ENCODE results near the gene CLIC3.

CLIC3 gene

GRCh38 chr9:137000177-137000930, 4.0 kb upstream of the CLIC3 start:
- DNase-seq (ENCODE audit: low read depth in 2 of 2), result no peak

GRCh38 chr9:136997830-136998234, 1.5 kb upstream of the CLIC3 start:
- no peak for DNase-seq (ENCODE audit: low read depth in 2 of 2)

GRCh38 chr9:136997371-136997770, 1.0 kb upstream of the CLIC3 start:
- no peak for DNase-seq (ENCODE audit: low read depth in 2 of 2)

GRCh38 chr9:136995772-136996311, 526 bp downstream of the CLIC3 start:
- no peak for DNase-seq (ENCODE audit: low read depth in 2 of 2)

GRCh38 chr9:136995362-136995761, 1.0 kb downstream of the CLIC3 start:
- no peak for DNase-seq (ENCODE audit: low read depth in 2 of 2)

- no peak for DNase-seq (ENCODE audit: low read depth in 2 of 2)
Observed at GRCh38 chr9:136994888-136995230, 1.5 kb downstream of the CLIC3 start.

GRCh38 chr9:136994180-136994887, 2.0 kb downstream of the CLIC3 start:
- DNase-seq (ENCODE audit: low read depth in 2 of 2), result no peak

- no peak for DNase-seq (ENCODE audit: low read depth in 2 of 2)
Observed at GRCh38 chr9:136992819-136993369, 3.5 kb downstream of the CLIC3 start.

- peak; percentile 93 to 97 for DNase-seq (ENCODE audit: low read depth in 2 of 2)
Observed at GRCh38 chr9:136991993-136992818, 4.2 kb downstream of the CLIC3 start, which contains the start of gene PAXX. PAXX (plus strand) TSS chr9:136992422; CDS start chr9:136992444, 22 bp downstream.

- DNase-seq (ENCODE audit: low read depth in 2 of 2), result no peak
Observed at GRCh38 chr9:136990242-136990911, 6.0 kb downstream of the CLIC3 start.

GRCh38 chr9:136988872-136989271, 7.5 kb downstream of the CLIC3 start:
- DNase-seq (ENCODE audit: low read depth in 2 of 2), result no peak

- no peak for DNase-seq (ENCODE audit: low read depth in 2 of 2)
Observed at GRCh38 chr9:136985853-136986252, 10.5 kb downstream of the CLIC3 start.

- no peak for DNase-seq (ENCODE audit: low read depth in 2 of 2)
Observed at GRCh38 chr9:136985027-136985602, 11.3 kb downstream of the CLIC3 start.

GRCh38 chr9:136984464-136985026, 11.8 kb downstream of the CLIC3 start:
- no peak for DNase-seq (ENCODE audit: low read depth in 2 of 2)

- DNase-seq (ENCODE audit: low read depth in 2 of 2), result no peak
Observed at GRCh38 chr9:136983656-136984314, 12.6 kb downstream of the CLIC3 start.

GRCh38 chr9:136983167-136983566, 13.2 kb downstream of the CLIC3 start:
- DNase-seq (ENCODE audit: low read depth in 2 of 2), result no peak

- DNase-seq (ENCODE audit: low read depth in 2 of 2), result no peak
Observed at GRCh38 chr9:136982232-136983051, 13.9 kb downstream of the CLIC3 start, which contains the start of gene LCNL1. LCNL1 (plus strand) TSS chr9:136982993; CDS start chr9:136983587, 594 bp downstream.

- no peak for DNase-seq (ENCODE audit: low read depth in 2 of 2)
Observed at GRCh38 chr9:136981588-136982231, 14.7 kb downstream of the CLIC3 start.
